Measurements from ENCODE around the gene NUDT22. TPM values are rescaled to one million over a fixed set of nuclear protein-coding genes. Genes with fewer than 3 reads are reported as not detected.
A peak's percentile ranks its signal among the peaks of the same experiment; 100 is the strongest.

Gene NUDT22
- total RNA-seq, 1 donor from 2014 or later, result 158 TPM

- intact Hi-C loops (cut with DNase I), result loop anchor here (1.0 kb wide), 1 partner anchor 17 kb away; no protein-coding TSS in a partner anchor
- Histone ChIP-seq H3K27ac (peak overlapping the region; percentile 77 to 87), H3K4me1 (peaks cover 5 to 37% of the 10 kb centered on the region in 2 donors), H3K4me3 (peak overlapping the region; percentile 13 to 36), H3K27me3 (no peaks in the 10 kb centered on the region), H3K36me3 (peaks cover 0 to 4% of the 10 kb centered on the region in 2 donors), H3K9me3 (no peaks in the 10 kb centered on the region)
- peak; percentile 93 to 97 for DNase-seq (ENCODE audit: low spot score in 2 of 2)
- no peak for TF ChIP-seq CTCF (IDR thresholded peaks at IDR 0.05)
Measured at GRCh38 chr11:64181506-64182411, 44.3 kb upstream of the NUDT22 start.

GRCh38 chr11:64183890-64184289 lies 42.2 kb upstream of the NUDT22 start:
- Histone ChIP-seq H3K27me3 (no peaks in the 10 kb centered on the region), H3K27ac (peak overlapping the region; percentile 89 to 92)

GRCh38 chr11:64185175-64185692 lies 40.8 kb upstream of the NUDT22 start:
- Histone ChIP-seq H3K9me3 (no peaks in the 10 kb centered on the region), H3K27me3 (no peaks in the 10 kb centered on the region), H3K4me3 (peak overlapping the region; percentile 61 to 69), H3K36me3 (no peaks in the 10 kb centered on the region), H3K4me1 (peaks cover 5 to 40% of the 10 kb centered on the region in 2 donors), H3K27ac (peak overlapping the region; percentile 89 to 92)
- DNase-seq (ENCODE audit: low spot score in 2 of 2), result peak; percentile 74 to 97
- intact Hi-C loops (cut with DNase I), result loop anchor here (1.0 kb wide), 1 partner anchor 45 kb away; the partner anchor contains the start of gene DNAJC4
- TF ChIP-seq CTCF (IDR thresholded peaks at IDR 0.05), result peak; percentile 28 to 76 (median 54)

More at GRCh38 chr11:64183890-64184289, 42.2 kb upstream of the NUDT22 start:
- DNase-seq (ENCODE audit: low spot score in 2 of 2), result no peak
- H3K4me3 ChIP-seq, result peak overlapping the region in 1 of 2 donors; percentile 69
- intact Hi-C loops (cut with DNase I), result no loop called here
- no peaks in the 10 kb centered on the region for H3K9me3 ChIP-seq
- H3K4me1 ChIP-seq, result peaks cover 5 to 40% of the 10 kb centered on the region in 2 donors
- no peak for TF ChIP-seq CTCF (IDR thresholded peaks at IDR 0.05)
- H3K36me3 ChIP-seq, result peaks cover 0 to 4% of the 10 kb centered on the region in 2 donors

- peaks cover 0 to 3% of the 10 kb centered on the region in 2 donors for H3K36me3 ChIP-seq
- intact Hi-C loops (cut with DNase I), result loop anchor here (1.0 to 2.0 kb wide), 2 partner anchors 41 to 44 kb away; partner anchors contain the start of genes DNAJC4, NUDT22 and TRPT1
Measured at GRCh38 chr11:64185693-64186491, 40.2 kb upstream of the NUDT22 start, which contains the start of gene STIP1. STIP1 (plus strand) TSS chr11:64186171; CDS start chr11:64186262, 91 bp downstream.

More at GRCh38 chr11:64185693-64186491, 40.2 kb upstream of the NUDT22 start, which contains the start of gene STIP1:
- Histone ChIP-seq H3K4me1 (peaks cover 5 to 35% of the 10 kb centered on the region in 2 donors), H3K9me3 (no peaks in the 10 kb centered on the region), H3K27me3 (no peaks in the 10 kb centered on the region), H3K4me3 (peak within 1 kb of the TSS; percentile 61 to 69), H3K27ac (peak within 1 kb of the TSS; percentile 92)
- DNase-seq (ENCODE audit: low spot score in 2 of 2), result peak; percentile 99 to 100
- peak; percentile 10 to 31 (median 28) for TF ChIP-seq CTCF (IDR thresholded peaks at IDR 0.05)

Data from ascending aorta (tissue), 2 donors.